ENCODE data around the gene USF1. TPM values are rescaled to one million over a fixed set of nuclear protein-coding genes. Genes with fewer than 3 reads are reported as not detected.
A peak's percentile ranks its signal among the peaks of the same experiment; 100 is the strongest.

The USF1 gene
- total RNA-seq, 1 donor from 2014 or later: 45.9 TPM

GRCh38 chr1:161074676-161075368 is 29.0 kb upstream of the USF1 start:
- Histone ChIP-seq H3K27me3 (ENCODE audit: control insufficient read depth, insufficient read depth, low read length) (peaks cover 4% of the 10 kb centered on the region), H3K36me3 (ENCODE audit: control insufficient read depth, insufficient read depth, low read length) (no peaks in the 10 kb centered on the region), H3K4me3 (ENCODE audit: low read depth, low read length) (no peak overlapping the region)
- DNase-seq (ENCODE audit: low read depth): no peak
- TF ChIP-seq, protein P1, sequence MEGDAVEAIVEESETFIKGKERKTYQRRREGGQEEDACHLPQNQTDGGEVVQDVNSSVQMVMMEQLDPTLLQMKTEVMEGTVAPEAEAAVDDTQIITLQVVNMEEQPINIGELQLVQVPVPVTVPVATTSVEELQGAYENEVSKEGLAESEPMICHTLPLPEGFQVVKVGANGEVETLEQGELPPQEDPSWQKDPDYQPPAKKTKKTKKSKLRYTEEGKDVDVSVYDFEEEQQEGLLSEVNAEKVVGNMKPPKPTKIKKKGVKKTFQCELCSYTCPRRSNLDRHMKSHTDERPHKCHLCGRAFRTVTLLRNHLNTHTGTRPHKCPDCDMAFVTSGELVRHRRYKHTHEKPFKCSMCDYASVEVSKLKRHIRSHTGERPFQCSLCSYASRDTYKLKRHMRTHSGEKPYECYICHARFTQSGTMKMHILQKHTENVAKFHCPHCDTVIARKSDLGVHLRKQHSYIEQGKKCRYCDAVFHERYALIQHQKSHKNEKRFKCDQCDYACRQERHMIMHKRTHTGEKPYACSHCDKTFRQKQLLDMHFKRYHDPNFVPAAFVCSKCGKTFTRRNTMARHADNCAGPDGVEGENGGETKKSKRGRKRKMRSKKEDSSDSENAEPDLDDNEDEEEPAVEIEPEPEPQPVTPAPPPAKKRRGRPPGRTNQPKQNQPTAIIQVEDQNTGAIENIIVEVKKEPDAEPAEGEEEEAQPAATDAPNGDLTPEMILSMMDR (IDR thresholded peaks at IDR 0.05; ENCODE audit: insufficient read depth, low read length, poor library complexity, severe bottlenecking): no peak

GRCh38 chr1:161073474-161074121 is 27.8 kb upstream of the USF1 start:
- Histone ChIP-seq H3K27me3 (ENCODE audit: control insufficient read depth, insufficient read depth, low read length) (no peaks in the 10 kb centered on the region), H3K36me3 (ENCODE audit: control insufficient read depth, insufficient read depth, low read length) (no peaks in the 10 kb centered on the region), H3K4me3 (ENCODE audit: low read depth, low read length) (no peak overlapping the region)
- DNase-seq (ENCODE audit: low read depth): no peak
- TF ChIP-seq, protein P1 (IDR thresholded peaks at IDR 0.05; ENCODE audit: insufficient read depth, low read length, poor library complexity, severe bottlenecking): no peak

- TF ChIP-seq, protein P1 (IDR thresholded peaks at IDR 0.05; ENCODE audit: insufficient read depth, low read length, poor library complexity, severe bottlenecking): no peak
- Histone ChIP-seq H3K27me3 (ENCODE audit: control insufficient read depth, insufficient read depth, low read length) (no peaks in the 10 kb centered on the region), H3K36me3 (ENCODE audit: control insufficient read depth, insufficient read depth, low read length) (no peaks in the 10 kb centered on the region), H3K4me3 (ENCODE audit: low read depth, low read length) (no peak overlapping the region)
- DNase-seq (ENCODE audit: low read depth): no peak
Observed at GRCh38 chr1:161072751-161073449, 27.1 kb upstream of the USF1 start.

- DNase-seq (ENCODE audit: low read depth): no peak
- H3K36me3 ChIP-seq (ENCODE audit: control insufficient read depth, insufficient read depth, low read length): no peaks in the 10 kb centered on the region
Observed at GRCh38 chr1:161071886-161072371, 26.2 kb upstream of the USF1 start.

DNA sequence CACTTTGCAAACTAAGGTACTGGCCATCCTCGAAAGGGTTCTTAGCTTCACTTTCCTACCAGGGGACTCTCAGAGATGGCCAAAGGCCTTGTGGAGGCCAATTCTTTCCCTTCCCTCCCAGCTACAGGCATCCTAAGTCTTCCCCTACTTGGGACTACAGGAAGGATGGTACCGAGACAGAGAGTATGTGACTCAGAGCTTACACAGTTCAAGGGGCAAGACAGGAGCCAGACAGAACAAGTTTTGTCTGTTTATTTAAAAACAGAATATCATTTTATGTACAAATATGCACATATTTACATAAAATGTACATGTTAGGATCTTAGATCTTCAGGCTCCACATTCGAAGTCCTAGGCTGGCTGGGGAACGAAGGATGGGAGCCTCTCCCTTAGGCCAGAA is 25.0 kb upstream of the USF1 start:
- no peak for DNase-seq (ENCODE audit: low read depth)
- H3K36me3 ChIP-seq (ENCODE audit: control insufficient read depth, insufficient read depth, low read length): no peaks in the 10 kb centered on the region
- H3K4me3 ChIP-seq (ENCODE audit: low read depth, low read length): no peak overlapping the region
- TF ChIP-seq, protein P1 (IDR thresholded peaks at IDR 0.05; ENCODE audit: insufficient read depth, low read length, poor library complexity, severe bottlenecking): no peak
- no peaks in the 10 kb centered on the region for H3K27me3 ChIP-seq (ENCODE audit: control insufficient read depth, insufficient read depth, low read length)

More at GRCh38 chr1:161071886-161072371, 26.2 kb upstream of the USF1 start:
- Histone ChIP-seq H3K4me3 (ENCODE audit: low read depth, low read length) (no peak overlapping the region), H3K27me3 (ENCODE audit: control insufficient read depth, insufficient read depth, low read length) (no peaks in the 10 kb centered on the region)
- TF ChIP-seq, protein P1 (IDR thresholded peaks at IDR 0.05; ENCODE audit: insufficient read depth, low read length, poor library complexity, severe bottlenecking): peak; percentile 40
